ENCODE results near the gene TNNC2.
A peak's percentile ranks its signal among the peaks of the same experiment; 100 is the strongest.
"Not testable (repeated sequence)": the region's sequence is repeated elsewhere in the genome, so short reads cannot be mapped to it uniquely, and the experiment has no call there.

Gene TNNC2

GRCh38 chr20:45848969-45849582, 22.0 kb upstream of the TNNC2 start:
- no peak for DNase-seq (ENCODE audit: low read depth in 3 of 3)

- no peak for DNase-seq (ENCODE audit: low read depth in 3 of 3)
Observed at GRCh38 chr20:45848421-45848820, 21.3 kb upstream of the TNNC2 start.

DNA sequence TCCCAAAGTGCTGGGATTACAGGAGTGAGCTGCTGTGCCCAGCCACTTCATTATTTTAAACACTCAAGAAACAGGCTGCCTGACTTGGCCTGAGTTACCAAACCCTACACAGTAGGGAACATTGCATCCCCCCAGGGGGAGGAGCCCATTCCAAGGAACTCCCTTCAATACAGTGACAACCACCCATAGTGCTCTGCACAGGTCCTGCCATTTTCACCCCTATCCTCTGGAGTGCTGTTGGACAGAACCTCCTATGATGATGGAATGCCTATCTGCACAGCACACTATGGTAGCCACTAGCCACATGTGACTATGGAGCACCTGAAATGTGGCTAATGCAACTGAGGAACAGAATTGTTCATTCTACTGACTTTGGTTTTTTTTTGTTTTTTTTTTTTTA, 18.3 kb upstream of the TNNC2 start:
- no peak for DNase-seq (ENCODE audit: low read depth in 3 of 3)

- no peak for DNase-seq (ENCODE audit: low read depth in 3 of 3)
Observed at GRCh38 chr20:45843506-45843905, 16.4 kb upstream of the TNNC2 start.

DNA sequence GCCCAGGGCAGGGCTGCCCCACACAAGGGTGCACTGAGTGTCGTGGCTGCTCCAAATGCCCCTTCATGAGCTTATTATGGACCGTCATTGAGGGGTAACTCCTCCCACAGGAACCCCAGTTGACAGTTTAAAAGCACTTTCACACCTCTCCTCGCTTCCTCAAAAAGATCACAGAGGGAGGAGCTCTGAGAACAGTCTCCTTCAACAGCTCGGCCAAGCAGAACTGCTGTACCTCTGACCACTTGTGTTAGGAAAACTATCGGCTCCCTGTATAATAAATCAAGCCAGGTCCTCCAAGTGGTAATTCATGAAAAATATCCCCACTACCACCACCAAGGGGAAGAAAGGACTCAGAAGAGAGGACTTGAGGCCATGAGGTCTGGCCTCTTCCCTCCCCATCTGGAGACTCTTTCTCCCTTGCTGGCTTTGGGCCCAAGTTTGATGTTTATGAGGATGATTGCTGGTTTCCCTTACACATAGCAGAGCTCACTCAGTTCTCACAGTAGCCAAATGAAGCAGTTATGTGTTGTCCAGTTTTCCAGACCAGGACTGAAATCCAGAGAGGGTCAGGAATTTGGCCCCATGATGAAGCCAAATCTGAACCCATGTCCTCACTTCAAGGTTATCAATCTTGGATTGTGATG, 15.2 kb upstream of the TNNC2 start:
- DNase-seq (ENCODE audit: low read depth in 3 of 3) = no peak

GRCh38 chr20:45841407-45842129, 14.5 kb upstream of the TNNC2 start:
- no peak for DNase-seq (ENCODE audit: low read depth in 3 of 3)

DNA sequence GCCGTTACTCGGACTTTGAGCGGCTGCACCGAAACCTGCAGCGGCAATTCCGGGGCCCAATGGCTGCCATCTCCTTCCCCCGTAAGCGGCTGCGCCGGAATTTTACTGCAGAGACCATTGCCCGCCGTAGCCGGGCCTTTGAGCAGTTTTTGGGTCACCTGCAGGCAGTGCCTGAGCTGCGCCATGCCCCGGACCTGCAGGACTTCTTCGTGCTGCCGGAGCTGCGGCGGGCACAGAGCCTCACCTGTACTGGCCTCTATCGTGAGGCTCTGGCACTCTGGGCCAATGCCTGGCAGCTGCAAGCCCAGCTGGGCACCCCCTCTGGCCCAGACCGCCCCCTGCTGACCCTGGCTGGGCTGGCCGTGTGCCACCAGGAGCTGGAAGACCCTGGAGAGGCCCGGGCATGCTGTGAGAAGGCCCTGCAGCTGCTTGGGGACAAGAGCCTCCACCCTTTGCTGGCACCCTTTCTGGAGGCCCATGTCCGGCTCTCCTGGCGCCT, 13.6 kb upstream of the TNNC2 start:
- DNase-seq (ENCODE audit: low read depth in 3 of 3) = no peak

DNA sequence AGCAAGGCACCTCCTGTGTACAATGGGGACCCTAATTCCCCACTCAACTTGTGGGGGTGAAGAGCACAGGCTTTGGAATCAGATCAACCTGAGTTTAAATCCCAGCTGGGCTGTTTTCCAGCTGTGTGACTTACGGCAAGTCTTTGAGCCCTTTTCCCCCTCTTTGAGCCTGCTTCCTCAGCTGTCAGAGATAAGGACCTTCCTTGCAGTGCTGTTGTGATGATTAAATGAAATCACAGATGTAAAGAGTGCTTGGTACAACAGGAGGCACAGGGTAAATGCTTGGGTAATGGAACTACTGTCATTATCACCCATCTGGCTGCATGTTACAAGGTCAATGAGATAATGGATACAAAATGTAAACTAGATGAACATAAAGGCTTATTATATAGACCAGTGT, 9.7 kb upstream of the TNNC2 start:
- DNase-seq (ENCODE audit: low read depth in 3 of 3) = no peak

GRCh38 chr20:45835825-45836224, 8.7 kb upstream of the TNNC2 start:
- DNase-seq (ENCODE audit: low read depth in 3 of 3) = no peak

GRCh38 chr20:45835329-45835765, 8.2 kb upstream of the TNNC2 start:
- no peak for DNase-seq (ENCODE audit: low read depth in 3 of 3)

DNA sequence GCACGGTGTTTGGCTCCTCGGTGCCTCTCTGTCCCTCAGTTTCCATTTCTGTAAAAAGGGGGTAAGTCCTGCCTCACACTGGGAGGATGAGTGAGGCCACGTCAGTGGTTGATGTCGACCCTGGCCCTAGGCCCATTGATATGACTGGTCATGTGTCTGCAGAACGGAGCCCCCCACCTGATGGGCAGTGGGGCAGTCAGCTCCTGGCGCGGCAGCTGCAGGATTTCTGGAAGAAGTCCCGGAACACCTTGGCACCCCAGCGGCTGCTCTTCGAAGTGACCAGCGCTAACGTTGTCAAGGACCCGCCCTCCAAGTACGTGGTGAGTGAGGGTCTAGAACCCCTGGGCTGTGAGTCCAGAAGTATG, 7.7 kb upstream of the TNNC2 start:
- no peak for DNase-seq (ENCODE audit: low read depth in 3 of 3)

GRCh38 chr20:45833883-45834796, 7.0 kb upstream of the TNNC2 start:
- DNase-seq (ENCODE audit: low read depth in 3 of 3) = peak in 2 of 3 donors; percentile 14 to 33

GRCh38 chr20:45833030-45833882, 6.1 kb upstream of the TNNC2 start, which contains the start of gene SNX21:
Gene SNX21 (plus strand): TSS chr20:45833799. CDS start chr20:45833920, 121 bp downstream.
- no peak for DNase-seq (ENCODE audit: low read depth in 3 of 3)

DNA sequence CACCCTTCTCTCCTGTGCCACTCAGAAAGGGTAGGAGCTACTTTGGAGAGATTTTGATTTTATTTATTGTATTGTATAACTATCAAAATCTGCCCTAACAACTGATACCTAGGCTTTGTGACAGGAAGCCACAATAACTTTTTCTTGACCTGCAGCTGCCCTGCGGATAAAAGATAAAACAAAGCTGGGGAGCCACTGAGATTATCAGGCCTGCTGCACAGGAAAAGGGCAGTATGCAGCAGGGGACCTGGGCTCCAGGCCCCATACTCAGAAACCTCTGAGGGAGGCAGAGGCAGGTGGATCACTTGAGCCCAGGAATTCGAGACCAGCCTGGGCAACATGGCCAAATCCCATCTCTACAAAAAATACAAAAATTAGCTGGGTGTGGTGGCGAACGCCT, 5.5 kb upstream of the TNNC2 start:
- no peak for DNase-seq (ENCODE audit: low read depth in 3 of 3)

- not testable (repeated sequence) for DNase-seq (ENCODE audit: low read depth in 3 of 3)
Observed at GRCh38 chr20:45829673-45830106, 2.6 kb upstream of the TNNC2 start.

DNA sequence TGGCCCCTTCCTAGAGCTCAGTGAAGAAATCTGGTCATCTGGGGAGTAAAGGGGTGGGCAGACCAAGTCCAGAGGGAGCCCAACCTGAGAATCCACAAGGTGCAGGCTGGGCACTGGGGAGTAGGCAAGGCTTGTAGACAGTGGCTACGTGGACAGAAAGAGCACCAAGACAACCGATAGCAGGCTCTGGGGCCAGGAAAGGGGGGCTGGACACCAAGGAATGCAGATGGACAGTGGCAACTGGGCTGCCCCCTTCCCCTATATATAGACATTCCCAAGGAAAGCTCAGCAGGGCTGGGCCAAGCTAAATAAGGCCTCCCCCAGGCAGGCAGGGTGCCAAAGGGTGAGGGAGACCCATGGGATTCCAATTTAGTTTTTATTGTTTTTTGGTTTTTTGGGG, 1.5 kb upstream of the TNNC2 start:
- no peak for DNase-seq (ENCODE audit: low read depth in 3 of 3)

DNA sequence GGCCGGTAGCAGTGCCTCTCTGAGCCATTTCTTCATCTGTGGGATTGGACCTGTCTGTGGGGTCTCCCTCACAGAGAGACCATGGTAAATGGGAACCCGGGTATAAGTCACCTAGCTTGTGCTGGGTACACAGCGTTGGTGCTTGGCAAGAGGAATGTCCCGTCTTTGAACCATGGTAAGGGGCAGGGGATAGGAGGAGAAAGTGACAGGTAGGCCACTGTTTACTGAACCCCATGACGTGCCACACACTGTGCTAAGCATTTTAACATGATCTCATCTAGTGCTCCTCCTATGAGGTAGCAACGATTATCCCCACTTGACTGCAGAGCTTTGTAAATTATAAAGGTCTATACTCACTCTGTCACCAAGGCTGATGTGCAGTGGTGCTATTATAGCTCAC, 600 bp upstream of the TNNC2 start:
- DNase-seq (ENCODE audit: low read depth in 3 of 3) = no peak

DNA sequence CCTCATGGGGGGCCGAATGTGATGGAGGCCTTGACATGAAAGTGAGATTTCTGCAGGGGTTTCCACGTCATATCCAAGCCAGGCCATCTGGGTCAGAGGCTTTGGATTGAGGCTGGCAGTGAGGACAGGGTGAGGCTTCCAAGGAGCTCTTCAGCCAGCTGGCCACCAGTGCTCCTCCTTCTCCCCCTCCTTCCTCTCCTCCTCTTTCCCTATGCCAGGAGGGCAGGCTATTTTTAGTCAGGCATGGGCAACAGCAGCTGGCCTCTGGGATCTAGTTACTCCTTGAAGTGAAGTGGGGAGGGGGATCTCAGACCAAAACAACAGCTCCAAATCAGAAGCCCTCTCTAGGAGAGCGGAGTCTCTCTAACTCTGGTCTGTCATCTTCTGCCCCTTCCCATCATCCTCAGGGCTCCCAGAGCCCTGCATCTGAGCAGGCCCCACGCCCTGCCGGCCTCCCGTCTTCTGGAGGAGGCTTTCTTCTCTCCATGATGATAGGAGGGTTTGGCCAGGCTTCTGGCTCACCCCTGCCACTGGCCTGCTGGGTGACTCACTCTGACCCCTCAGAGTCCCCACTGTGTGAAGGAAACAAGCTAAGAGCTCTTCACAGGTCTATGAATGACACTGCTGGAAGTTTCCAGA, 612 bp downstream of the TNNC2 start:
- no peak for DNase-seq (ENCODE audit: low read depth in 3 of 3)

DNA sequence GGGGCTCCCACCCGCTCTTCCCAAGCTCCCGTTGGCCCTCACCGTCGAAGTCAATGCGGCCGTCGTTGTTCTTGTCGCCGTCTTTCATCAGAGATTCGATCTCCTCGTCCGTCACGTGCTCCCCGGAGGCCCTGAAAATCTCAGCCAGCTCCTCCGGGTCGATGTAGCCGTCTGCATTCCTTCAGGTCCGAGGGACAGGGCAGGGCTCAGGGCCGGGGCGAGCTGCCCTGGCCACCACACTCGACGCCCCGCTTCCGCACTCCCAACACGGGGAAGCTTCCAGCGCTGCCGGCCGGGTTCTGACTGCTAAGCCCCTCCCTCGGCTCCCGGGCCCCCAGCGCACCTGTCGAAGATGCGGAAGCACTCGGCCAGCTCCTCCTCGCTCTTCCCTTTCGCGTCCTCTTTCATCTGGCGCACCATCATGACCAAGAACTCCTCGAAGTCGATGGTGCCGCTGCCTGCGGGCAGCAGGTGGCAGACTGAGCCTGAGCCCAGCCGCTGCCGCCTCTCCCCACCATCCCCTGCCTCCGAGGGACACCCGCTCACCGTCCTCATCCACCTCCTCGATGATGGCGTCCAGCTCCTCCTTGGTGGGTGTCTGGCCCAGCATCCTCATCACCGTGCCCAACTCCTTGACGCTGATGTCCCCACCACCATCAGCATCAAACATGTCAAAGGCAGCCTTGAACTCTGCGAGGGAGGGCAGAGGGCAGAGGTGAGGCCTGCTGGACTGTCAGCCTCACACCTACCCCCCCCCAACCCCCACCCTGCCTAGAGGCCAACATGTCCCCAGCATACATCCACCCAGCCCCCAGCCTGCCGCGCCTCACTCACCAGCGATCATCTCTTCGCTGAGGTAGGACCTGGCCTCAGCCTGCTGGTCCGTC, 2.9 kb downstream of the TNNC2 start:
- peak in 2 of 3 donors; percentile 33 to 40 for DNase-seq (ENCODE audit: low read depth in 3 of 3)
